ENCODE data around the gene MYO1D. TPM values are rescaled to one million over a fixed set of nuclear protein-coding genes. Genes with fewer than 3 reads are reported as not detected.

Gene MYO1D
- polyA plus RNA-seq, 2 donors: 31.8 to 43.2 TPM

GRCh38 chr17:32492648-32493289, 384.2 kb downstream of the MYO1D start:
- Histone ChIP-seq H3K27ac (ENCODE audit: low read depth in 2 of 2, low read length in 1 of 2) (no peak overlapping the region), H3K9me3 (ENCODE audit: control insufficient read depth in 2 of 2, insufficient read depth in 1 of 2, low read depth in 1 of 2, low read length in 1 of 2) (no peaks in the 10 kb centered on the region), H3K27me3 (ENCODE audit: control insufficient read depth in 1 of 2, insufficient read depth in 2 of 2, low read length in 2 of 2) (no peaks in the 10 kb centered on the region), H3K4me3 (ENCODE audit: low read depth in 1 of 2, low read length in 2 of 2) (no peak overlapping the region), H3K36me3 (ENCODE audit: control insufficient read depth in 2 of 2, insufficient read depth in 2 of 2, low read length in 1 of 2) (peaks cover 0 to 15% of the 10 kb centered on the region in 2 donors), H3K4me1 (ENCODE audit: control insufficient read depth in 2 of 2, insufficient read depth in 2 of 2, low read length in 1 of 2) (peaks cover 5 to 29% of the 10 kb centered on the region in 2 donors)
- WGBS, 2 donors: 90 to 92% methylated on average over 7 of the region's 7 CpGs

- Histone ChIP-seq H3K4me1 (ENCODE audit: control insufficient read depth in 2 of 2, insufficient read depth in 2 of 2, low read length in 1 of 2) (peaks cover 5 to 30% of the 10 kb centered on the region in 2 donors), H3K27ac (ENCODE audit: low read depth in 2 of 2, low read length in 1 of 2) (no peak overlapping the region), H3K9me3 (ENCODE audit: control insufficient read depth in 2 of 2, insufficient read depth in 1 of 2, low read depth in 1 of 2, low read length in 1 of 2) (no peaks in the 10 kb centered on the region)
Observed at GRCh38 chr17:32492264-32492589, 384.7 kb downstream of the MYO1D start.

GRCh38 chr17:32491371-32492263, 385.3 kb downstream of the MYO1D start:
- no peaks in the 10 kb centered on the region for H3K9me3 ChIP-seq (ENCODE audit: control insufficient read depth in 2 of 2, insufficient read depth in 1 of 2, low read depth in 1 of 2, low read length in 1 of 2)
- no peak overlapping the region for H3K27ac ChIP-seq (ENCODE audit: low read depth in 2 of 2, low read length in 1 of 2)
- WGBS, 2 donors: 80 to 87% methylated on average over 21 of the region's 21 CpGs
- peaks cover 5 to 30% of the 10 kb centered on the region in 2 donors for H3K4me1 ChIP-seq (ENCODE audit: control insufficient read depth in 2 of 2, insufficient read depth in 2 of 2, low read length in 1 of 2)
- no peak overlapping the region for H3K4me3 ChIP-seq (ENCODE audit: low read depth in 1 of 2, low read length in 2 of 2)
- no peaks in the 10 kb centered on the region for H3K27me3 ChIP-seq (ENCODE audit: control insufficient read depth in 1 of 2, insufficient read depth in 2 of 2, low read length in 2 of 2)
- peaks cover 0 to 15% of the 10 kb centered on the region in 2 donors for H3K36me3 ChIP-seq (ENCODE audit: control insufficient read depth in 2 of 2, insufficient read depth in 2 of 2, low read length in 1 of 2)

More at GRCh38 chr17:32492264-32492589, 384.7 kb downstream of the MYO1D start:
- H3K27me3 ChIP-seq (ENCODE audit: control insufficient read depth in 1 of 2, insufficient read depth in 2 of 2, low read length in 2 of 2): no peaks in the 10 kb centered on the region
- WGBS, 2 donors: 73 to 87% methylated on average over 4 of the region's 4 CpGs
- peaks cover 0 to 15% of the 10 kb centered on the region in 2 donors for H3K36me3 ChIP-seq (ENCODE audit: control insufficient read depth in 2 of 2, insufficient read depth in 2 of 2, low read length in 1 of 2)
- H3K4me3 ChIP-seq (ENCODE audit: low read depth in 1 of 2, low read length in 2 of 2): no peak overlapping the region

DNA sequence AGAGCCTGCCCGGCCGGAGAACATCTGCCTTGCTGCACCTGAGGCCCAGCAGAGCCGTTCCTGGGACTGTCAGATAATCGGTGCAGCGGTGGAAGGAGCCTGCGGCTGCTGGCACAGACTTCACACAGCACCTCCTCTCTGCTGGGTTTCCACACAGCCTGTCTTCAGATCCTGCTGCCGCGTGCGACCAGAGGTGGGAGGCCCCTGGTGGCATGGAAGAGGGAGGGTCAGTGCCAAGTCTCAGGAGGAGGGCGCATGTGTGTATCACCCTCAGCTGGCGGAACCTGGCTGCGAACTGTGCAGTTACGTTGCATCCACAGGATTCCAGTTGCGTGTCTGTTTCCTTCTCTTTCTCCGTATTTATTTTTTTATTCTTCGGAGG, 386.8 kb downstream of the MYO1D start:
- H3K36me3 ChIP-seq (ENCODE audit: control insufficient read depth in 2 of 2, insufficient read depth in 2 of 2, low read length in 1 of 2): peaks cover 0 to 15% of the 10 kb centered on the region in 2 donors
- H3K27ac ChIP-seq (ENCODE audit: low read depth in 2 of 2, low read length in 1 of 2): no peak overlapping the region
- no peaks in the 10 kb centered on the region for H3K27me3 ChIP-seq (ENCODE audit: control insufficient read depth in 1 of 2, insufficient read depth in 2 of 2, low read length in 2 of 2)
- WGBS, 2 donors: 59 to 73% methylated on average over 16 of the region's 16 CpGs
- H3K4me1 ChIP-seq (ENCODE audit: control insufficient read depth in 2 of 2, insufficient read depth in 2 of 2, low read length in 1 of 2): peaks cover 5 to 26% of the 10 kb centered on the region in 2 donors
- peak overlapping the region in 1 of 2 donors; percentile 15 for H3K4me3 ChIP-seq (ENCODE audit: low read depth in 1 of 2, low read length in 2 of 2)
- H3K9me3 ChIP-seq (ENCODE audit: control insufficient read depth in 2 of 2, insufficient read depth in 1 of 2, low read depth in 1 of 2, low read length in 1 of 2): no peaks in the 10 kb centered on the region

DNA sequence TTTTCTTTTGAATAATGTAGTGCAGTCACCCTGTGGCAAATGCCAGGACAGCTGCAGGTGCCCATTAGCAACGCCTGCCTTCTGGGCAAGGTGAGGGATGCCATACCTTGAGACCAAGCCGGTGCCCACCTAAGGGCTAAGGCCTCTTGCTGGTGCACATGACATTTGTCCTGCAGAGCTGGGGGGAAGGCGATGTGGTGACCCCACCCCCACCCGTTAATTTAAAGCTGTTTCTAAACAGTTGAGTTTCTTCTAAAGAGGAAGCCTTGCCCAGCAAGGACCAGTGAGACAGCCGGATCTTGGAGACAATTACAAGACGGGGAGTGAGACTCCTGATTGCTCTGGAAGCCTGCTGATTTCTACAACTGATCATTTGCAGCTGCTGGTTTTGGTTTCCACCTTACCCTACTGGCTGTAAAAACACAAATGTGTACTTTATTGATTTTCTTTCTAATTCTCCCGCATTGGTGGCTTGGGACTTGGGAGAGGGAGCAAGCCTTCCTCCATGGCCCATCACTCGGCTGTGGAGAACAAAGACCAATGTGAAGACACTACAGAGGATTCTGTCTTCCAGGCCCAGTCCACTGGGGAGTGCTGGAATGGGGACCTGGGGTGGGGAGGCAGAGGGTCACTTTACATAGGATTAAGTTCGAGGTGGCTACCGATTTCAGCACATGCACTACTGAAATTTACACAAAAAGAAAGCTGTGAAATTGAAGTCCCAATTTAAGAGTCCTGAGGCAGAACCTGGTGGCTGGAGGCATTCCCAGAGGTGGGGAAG, 387.4 kb downstream of the MYO1D start:
- Histone ChIP-seq H3K27ac (ENCODE audit: low read depth in 2 of 2, low read length in 1 of 2) (no peak overlapping the region), H3K4me1 (ENCODE audit: control insufficient read depth in 2 of 2, insufficient read depth in 2 of 2, low read length in 1 of 2) (peaks cover 5 to 23% of the 10 kb centered on the region in 2 donors), H3K27me3 (ENCODE audit: control insufficient read depth in 1 of 2, insufficient read depth in 2 of 2, low read length in 2 of 2) (no peaks in the 10 kb centered on the region), H3K4me3 (ENCODE audit: low read depth in 1 of 2, low read length in 2 of 2) (peak overlapping the region in 1 of 2 donors; percentile 15), H3K36me3 (ENCODE audit: control insufficient read depth in 2 of 2, insufficient read depth in 2 of 2, low read length in 1 of 2) (peaks cover 0 to 15% of the 10 kb centered on the region in 2 donors), H3K9me3 (ENCODE audit: control insufficient read depth in 2 of 2, insufficient read depth in 1 of 2, low read depth in 1 of 2, low read length in 1 of 2) (no peaks in the 10 kb centered on the region)
- 73 to 83% methylated on average over 10 of the region's 10 CpGs for WGBS, 2 donors

GRCh38 chr17:32488604-32489180, 388.2 kb downstream of the MYO1D start:
- Histone ChIP-seq H3K9me3 (ENCODE audit: control insufficient read depth in 2 of 2, insufficient read depth in 1 of 2, low read depth in 1 of 2, low read length in 1 of 2) (no peaks in the 10 kb centered on the region), H3K27me3 (ENCODE audit: control insufficient read depth in 1 of 2, insufficient read depth in 2 of 2, low read length in 2 of 2) (no peaks in the 10 kb centered on the region), H3K27ac (ENCODE audit: low read depth in 2 of 2, low read length in 1 of 2) (no peak overlapping the region), H3K4me1 (ENCODE audit: control insufficient read depth in 2 of 2, insufficient read depth in 2 of 2, low read length in 1 of 2) (peaks cover 5 to 23% of the 10 kb centered on the region in 2 donors), H3K36me3 (ENCODE audit: control insufficient read depth in 2 of 2, insufficient read depth in 2 of 2, low read length in 1 of 2) (peaks cover 0 to 15% of the 10 kb centered on the region in 2 donors), H3K4me3 (ENCODE audit: low read depth in 1 of 2, low read length in 2 of 2) (peak overlapping the region in 1 of 2 donors; percentile 15)
- 91 to 93% methylated on average over 13 of the region's 13 CpGs for WGBS, 2 donors

DNA sequence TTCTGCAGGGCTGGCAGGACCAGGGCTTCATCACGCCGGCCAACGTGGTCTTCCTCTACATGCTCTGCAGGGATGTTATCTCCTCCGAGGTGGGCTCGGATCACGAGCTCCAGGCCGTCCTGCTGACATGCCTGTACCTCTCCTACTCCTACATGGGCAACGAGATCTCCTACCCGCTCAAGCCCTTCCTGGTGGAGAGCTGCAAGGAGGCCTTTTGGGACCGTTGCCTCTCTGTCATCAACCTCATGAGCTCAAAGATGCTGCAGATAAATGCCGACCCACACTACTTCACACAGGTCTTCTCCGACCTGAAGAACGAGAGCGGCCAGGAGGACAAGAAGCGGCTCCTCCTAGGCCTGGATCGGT, 388.8 kb downstream of the MYO1D start:
- H3K27ac ChIP-seq (ENCODE audit: low read depth in 2 of 2, low read length in 1 of 2): no peak overlapping the region
- H3K4me3 ChIP-seq (ENCODE audit: low read depth in 1 of 2, low read length in 2 of 2): peak overlapping the region; percentile 71 to 89

GRCh38 chr17:32487473-32488176, 389.3 kb downstream of the MYO1D start:
- peak overlapping the region; percentile 71 to 89 for H3K4me3 ChIP-seq (ENCODE audit: low read depth in 1 of 2, low read length in 2 of 2)
- H3K27me3 ChIP-seq (ENCODE audit: control insufficient read depth in 1 of 2, insufficient read depth in 2 of 2, low read length in 2 of 2): no peaks in the 10 kb centered on the region
- peak overlapping the region; percentile 79 to 93 for H3K27ac ChIP-seq (ENCODE audit: low read depth in 2 of 2, low read length in 1 of 2)
- 30 to 35% methylated on average over 48 to 59 of the region's 59 CpGs for WGBS, 2 donors
- peaks cover 5 to 23% of the 10 kb centered on the region in 2 donors for H3K4me1 ChIP-seq (ENCODE audit: control insufficient read depth in 2 of 2, insufficient read depth in 2 of 2, low read length in 1 of 2)
- H3K36me3 ChIP-seq (ENCODE audit: control insufficient read depth in 2 of 2, insufficient read depth in 2 of 2, low read length in 1 of 2): peaks cover 0 to 12% of the 10 kb centered on the region in 2 donors
- no peaks in the 10 kb centered on the region for H3K9me3 ChIP-seq (ENCODE audit: control insufficient read depth in 2 of 2, insufficient read depth in 1 of 2, low read depth in 1 of 2, low read length in 1 of 2)

More for the DNA sequence above, 388.8 kb downstream of the MYO1D start:
- WGBS, 2 donors: 88 to 92% methylated on average over 16 of the region's 16 CpGs
- Histone ChIP-seq H3K27me3 (ENCODE audit: control insufficient read depth in 1 of 2, insufficient read depth in 2 of 2, low read length in 2 of 2) (no peaks in the 10 kb centered on the region), H3K9me3 (ENCODE audit: control insufficient read depth in 2 of 2, insufficient read depth in 1 of 2, low read depth in 1 of 2, low read length in 1 of 2) (no peaks in the 10 kb centered on the region), H3K36me3 (ENCODE audit: control insufficient read depth in 2 of 2, insufficient read depth in 2 of 2, low read length in 1 of 2) (peaks cover 0 to 12% of the 10 kb centered on the region in 2 donors), H3K4me1 (ENCODE audit: control insufficient read depth in 2 of 2, insufficient read depth in 2 of 2, low read length in 1 of 2) (peaks cover 5 to 23% of the 10 kb centered on the region in 2 donors)
